ENCODE data around the gene TRIM45.

The TRIM45 gene

GRCh38 chr1:117147856-117148588 lies 26.5 kb upstream of the TRIM45 start (continued):
- TF ChIP-seq ZSCAN18 (tag by site-specific recombination; IDR thresholded peaks at IDR 0.05) (no peak), ZNF670 (tag by site-specific recombination; IDR thresholded peaks at IDR 0.05; ENCODE audit: low read depth) (no peak), ZNF274 (IDR thresholded peaks at IDR 0.05; ENCODE audit: low read length) (no peak), ZNF274 (tag by site-specific recombination; IDR thresholded peaks at IDR 0.05; ENCODE audit: borderline replicate concordance) (no peak), ZNF560 (tag by site-specific recombination; IDR thresholded peaks at IDR 0.05; ENCODE audit: borderline replicate concordance) (no peak), SCRT2 (tag by site-specific recombination; IDR thresholded peaks at IDR 0.05) (no peak), ZNF10 (tag by site-specific recombination; IDR thresholded peaks at IDR 0.05) (peak; percentile 42; the same call in 1 of the 2 replicates), ZNF423 (tag by site-specific recombination; IDR thresholded peaks at IDR 0.05) (no peak), ZNF707 (tag by site-specific recombination; IDR thresholded peaks at IDR 0.05) (no peak), ZNF791 (tag by site-specific recombination; IDR thresholded peaks at IDR 0.05) (no peak), ZNF394 (tag by site-specific recombination; IDR thresholded peaks at IDR 0.05; ENCODE audit: borderline replicate concordance) (no peak), ZNF146 (tag by site-specific recombination; IDR thresholded peaks at IDR 0.05) (no peak), ZNF114 (tag by site-specific recombination; IDR thresholded peaks at IDR 0.05) (no peak), ZIC2 (tag by site-specific recombination; IDR thresholded peaks at IDR 0.05) (no peak), REPIN1 (tag by site-specific recombination; IDR thresholded peaks at IDR 0.05; ENCODE audit: low read depth) (no peak), ZXDB (tag by site-specific recombination; IDR thresholded peaks at IDR 0.05) (peak; percentile 75), ZNF580 (tag by site-specific recombination; IDR thresholded peaks at IDR 0.05) (peak; percentile 71; the same call in 1 of the 2 replicates), ELK4 (IDR thresholded peaks at IDR 0.05; ENCODE audit: borderline replicate concordance, low read depth, low read length) (no peak), ZNF639 (tag by site-specific recombination; IDR thresholded peaks at IDR 0.05) (no peak), HIC1 (tag by site-specific recombination; IDR thresholded peaks at IDR 0.05) (peak; percentile 64), ZSCAN4 (tag by site-specific recombination; IDR thresholded peaks at IDR 0.05) (no peak), ZNF174 (tag by site-specific recombination; IDR thresholded peaks at IDR 0.05) (no peak), ZNF350 (tag by site-specific recombination; IDR thresholded peaks at IDR 0.05) (no peak), MZF1 (tag by site-specific recombination; IDR thresholded peaks at IDR 0.05; ENCODE audit: borderline replicate concordance) (peak; percentile 13; the same call in 1 of the 2 replicates), ZNF510 (tag by site-specific recombination; IDR thresholded peaks at IDR 0.05; ENCODE audit: insufficient replicate concordance) (no peak), ZNF76 (tag by site-specific recombination; IDR thresholded peaks at IDR 0.05; ENCODE audit: borderline replicate concordance, low read depth) (no peak), ZNF555 (tag by site-specific recombination; conservative IDR thresholded peaks at IDR 0.05) (no peak), ZNF341 (tag by site-specific recombination; IDR thresholded peaks at IDR 0.05; ENCODE audit: low read depth) (no peak)
